ENCODE data around the gene SEPTIN1. TPM values are rescaled to one million over a fixed set of nuclear protein-coding genes. Genes with fewer than 3 reads are reported as not detected.

Gene SEPTIN1
- total and polyA plus RNA-seq, 2 of the 13 experiments (the other 11 are each of a cell fraction or from before 2014, with no cell fraction given), result 0.18 to 0.67 TPM

DNA sequence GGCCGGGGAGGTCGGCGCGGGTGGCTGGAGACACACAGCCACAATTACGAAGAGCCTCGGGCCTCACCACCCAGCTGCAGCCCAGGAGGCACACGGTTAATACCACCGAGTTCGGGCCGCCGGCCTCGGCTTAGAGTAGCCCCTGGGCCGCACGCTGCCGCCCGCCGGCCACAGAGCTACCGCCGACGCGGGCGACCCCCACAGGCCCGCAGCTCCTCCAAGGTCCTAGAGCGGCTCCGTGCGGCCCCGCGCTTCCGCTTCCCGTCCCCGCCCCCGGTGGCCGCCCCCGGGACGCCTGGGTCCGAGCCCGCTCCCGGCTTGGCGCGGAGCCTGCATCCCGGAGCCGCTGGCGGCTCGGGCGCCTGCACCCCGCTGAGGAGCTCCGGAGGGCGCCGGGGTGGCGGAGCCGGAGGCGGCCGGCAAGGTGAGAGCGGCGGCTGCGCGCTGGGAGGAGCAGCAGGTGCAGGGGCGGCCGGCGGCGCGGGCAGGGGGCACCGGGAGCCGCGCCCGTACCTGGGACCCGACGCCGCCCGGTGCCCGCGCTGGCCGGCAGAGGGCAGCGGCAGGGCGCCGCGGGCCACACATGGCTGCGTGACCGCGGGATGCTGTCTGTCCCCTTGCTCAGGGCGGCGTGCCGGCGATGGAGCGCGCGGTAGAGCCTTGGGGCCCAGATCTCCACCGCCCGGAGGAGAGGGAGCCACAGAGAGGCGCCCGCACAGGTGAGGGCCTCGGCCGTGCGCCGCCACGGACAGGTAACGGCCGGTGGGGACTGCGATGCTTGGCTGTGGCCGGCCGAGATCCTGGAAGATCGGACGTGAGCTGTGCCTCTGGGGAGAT is 13.0 kb upstream of the SEPTIN1 start, which contains the start of gene ZNF48 (continued):
- TF ChIP-seq, protein P1, sequence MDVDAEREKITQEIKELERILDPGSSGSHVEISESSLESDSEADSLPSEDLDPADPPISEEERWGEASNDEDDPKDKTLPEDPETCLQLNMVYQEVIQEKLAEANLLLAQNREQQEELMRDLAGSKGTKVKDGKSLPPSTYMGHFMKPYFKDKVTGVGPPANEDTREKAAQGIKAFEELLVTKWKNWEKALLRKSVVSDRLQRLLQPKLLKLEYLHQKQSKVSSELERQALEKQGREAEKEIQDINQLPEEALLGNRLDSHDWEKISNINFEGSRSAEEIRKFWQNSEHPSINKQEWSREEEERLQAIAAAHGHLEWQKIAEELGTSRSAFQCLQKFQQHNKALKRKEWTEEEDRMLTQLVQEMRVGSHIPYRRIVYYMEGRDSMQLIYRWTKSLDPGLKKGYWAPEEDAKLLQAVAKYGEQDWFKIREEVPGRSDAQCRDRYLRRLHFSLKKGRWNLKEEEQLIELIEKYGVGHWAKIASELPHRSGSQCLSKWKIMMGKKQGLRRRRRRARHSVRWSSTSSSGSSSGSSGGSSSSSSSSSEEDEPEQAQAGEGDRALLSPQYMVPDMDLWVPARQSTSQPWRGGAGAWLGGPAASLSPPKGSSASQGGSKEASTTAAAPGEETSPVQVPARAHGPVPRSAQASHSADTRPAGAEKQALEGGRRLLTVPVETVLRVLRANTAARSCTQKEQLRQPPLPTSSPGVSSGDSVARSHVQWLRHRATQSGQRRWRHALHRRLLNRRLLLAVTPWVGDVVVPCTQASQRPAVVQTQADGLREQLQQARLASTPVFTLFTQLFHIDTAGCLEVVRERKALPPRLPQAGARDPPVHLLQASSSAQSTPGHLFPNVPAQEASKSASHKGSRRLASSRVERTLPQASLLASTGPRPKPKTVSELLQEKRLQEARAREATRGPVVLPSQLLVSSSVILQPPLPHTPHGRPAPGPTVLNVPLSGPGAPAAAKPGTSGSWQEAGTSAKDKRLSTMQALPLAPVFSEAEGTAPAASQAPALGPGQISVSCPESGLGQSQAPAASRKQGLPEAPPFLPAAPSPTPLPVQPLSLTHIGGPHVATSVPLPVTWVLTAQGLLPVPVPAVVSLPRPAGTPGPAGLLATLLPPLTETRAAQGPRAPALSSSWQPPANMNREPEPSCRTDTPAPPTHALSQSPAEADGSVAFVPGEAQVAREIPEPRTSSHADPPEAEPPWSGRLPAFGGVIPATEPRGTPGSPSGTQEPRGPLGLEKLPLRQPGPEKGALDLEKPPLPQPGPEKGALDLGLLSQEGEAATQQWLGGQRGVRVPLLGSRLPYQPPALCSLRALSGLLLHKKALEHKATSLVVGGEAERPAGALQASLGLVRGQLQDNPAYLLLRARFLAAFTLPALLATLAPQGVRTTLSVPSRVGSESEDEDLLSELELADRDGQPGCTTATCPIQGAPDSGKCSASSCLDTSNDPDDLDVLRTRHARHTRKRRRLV (CRISPR knock-in tag; IDR thresholded peaks at IDR 0.05), result 0 out of 2 replicates have a peak, but pooled peaks have one; percentile 54
- TF ChIP-seq ISL2 (CRISPR knock-in tag; IDR thresholded peaks at IDR 0.05) (peak; percentile 52), ADNP (CRISPR knock-in tag; IDR thresholded peaks at IDR 0.05) (no peak), IKZF1 (IDR thresholded peaks at IDR 0.05) (no peak), ZFY (CRISPR knock-in tag; IDR thresholded peaks at IDR 0.05) (peak; percentile 89), PTBP1 (IDR thresholded peaks at IDR 0.05; ENCODE audit: low read depth, low read length, poor library complexity, severe bottlenecking) (peak; percentile 46), MED8 (CRISPR knock-in tag; IDR thresholded peaks at IDR 0.05; ENCODE audit: insufficient replicate concordance) (peak; percentile 42), ZSCAN29 (CRISPR knock-in tag; conservative IDR thresholded peaks at IDR 0.05) (0 out of 2 replicates have a peak, but pooled peaks have one; percentile 52), ZNF749 (CRISPR knock-in tag; IDR thresholded peaks at IDR 0.05; ENCODE audit: borderline replicate concordance) (no peak), ZNF143 (CRISPR knock-in tag; IDR thresholded peaks at IDR 0.05) (peak; percentile 45; the same call in 1 of the 2 replicates), CC2D1A (CRISPR knock-in tag; IDR thresholded peaks at IDR 0.05) (no peak), ATF7 (IDR thresholded peaks at IDR 0.05) (no peak), ATF7 (CRISPR knock-in tag; IDR thresholded peaks at IDR 0.05) (peak; percentile 11), ZNF136 (CRISPR knock-in tag; IDR thresholded peaks at IDR 0.05; ENCODE audit: low read depth) (peak; percentile 51; the same call in 1 of the 2 replicates), ZNF780A (CRISPR knock-in tag; IDR thresholded peaks at IDR 0.05) (0 out of 2 replicates have a peak, but pooled peaks have one; percentile 36), ZFP90 (CRISPR knock-in tag; IDR thresholded peaks at IDR 0.05; ENCODE audit: borderline replicate concordance) (no peak)
- TF ChIP-seq, protein P2, sequence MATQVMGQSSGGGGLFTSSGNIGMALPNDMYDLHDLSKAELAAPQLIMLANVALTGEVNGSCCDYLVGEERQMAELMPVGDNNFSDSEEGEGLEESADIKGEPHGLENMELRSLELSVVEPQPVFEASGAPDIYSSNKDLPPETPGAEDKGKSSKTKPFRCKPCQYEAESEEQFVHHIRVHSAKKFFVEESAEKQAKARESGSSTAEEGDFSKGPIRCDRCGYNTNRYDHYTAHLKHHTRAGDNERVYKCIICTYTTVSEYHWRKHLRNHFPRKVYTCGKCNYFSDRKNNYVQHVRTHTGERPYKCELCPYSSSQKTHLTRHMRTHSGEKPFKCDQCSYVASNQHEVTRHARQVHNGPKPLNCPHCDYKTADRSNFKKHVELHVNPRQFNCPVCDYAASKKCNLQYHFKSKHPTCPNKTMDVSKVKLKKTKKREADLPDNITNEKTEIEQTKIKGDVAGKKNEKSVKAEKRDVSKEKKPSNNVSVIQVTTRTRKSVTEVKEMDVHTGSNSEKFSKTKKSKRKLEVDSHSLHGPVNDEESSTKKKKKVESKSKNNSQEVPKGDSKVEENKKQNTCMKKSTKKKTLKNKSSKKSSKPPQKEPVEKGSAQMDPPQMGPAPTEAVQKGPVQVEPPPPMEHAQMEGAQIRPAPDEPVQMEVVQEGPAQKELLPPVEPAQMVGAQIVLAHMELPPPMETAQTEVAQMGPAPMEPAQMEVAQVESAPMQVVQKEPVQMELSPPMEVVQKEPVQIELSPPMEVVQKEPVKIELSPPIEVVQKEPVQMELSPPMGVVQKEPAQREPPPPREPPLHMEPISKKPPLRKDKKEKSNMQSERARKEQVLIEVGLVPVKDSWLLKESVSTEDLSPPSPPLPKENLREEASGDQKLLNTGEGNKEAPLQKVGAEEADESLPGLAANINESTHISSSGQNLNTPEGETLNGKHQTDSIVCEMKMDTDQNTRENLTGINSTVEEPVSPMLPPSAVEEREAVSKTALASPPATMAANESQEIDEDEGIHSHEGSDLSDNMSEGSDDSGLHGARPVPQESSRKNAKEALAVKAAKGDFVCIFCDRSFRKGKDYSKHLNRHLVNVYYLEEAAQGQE (IDR thresholded peaks at IDR 0.05; ENCODE audit: borderline replicate concordance in 1 of 2, low read depth in 1 of 2, low read length in 2 of 2), result peak in 1 of 2 experiments; percentile 61; a peak in 1 of 4 replicates
- TF ChIP-seq, protein P3, sequence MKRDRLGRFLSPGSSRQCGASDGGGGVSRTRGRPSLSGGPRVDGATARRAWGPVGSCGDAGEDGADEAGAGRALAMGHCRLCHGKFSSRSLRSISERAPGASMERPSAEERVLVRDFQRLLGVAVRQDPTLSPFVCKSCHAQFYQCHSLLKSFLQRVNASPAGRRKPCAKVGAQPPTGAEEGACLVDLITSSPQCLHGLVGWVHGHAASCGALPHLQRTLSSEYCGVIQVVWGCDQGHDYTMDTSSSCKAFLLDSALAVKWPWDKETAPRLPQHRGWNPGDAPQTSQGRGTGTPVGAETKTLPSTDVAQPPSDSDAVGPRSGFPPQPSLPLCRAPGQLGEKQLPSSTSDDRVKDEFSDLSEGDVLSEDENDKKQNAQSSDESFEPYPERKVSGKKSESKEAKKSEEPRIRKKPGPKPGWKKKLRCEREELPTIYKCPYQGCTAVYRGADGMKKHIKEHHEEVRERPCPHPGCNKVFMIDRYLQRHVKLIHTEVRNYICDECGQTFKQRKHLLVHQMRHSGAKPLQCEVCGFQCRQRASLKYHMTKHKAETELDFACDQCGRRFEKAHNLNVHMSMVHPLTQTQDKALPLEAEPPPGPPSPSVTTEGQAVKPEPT (CRISPR knock-in tag; IDR thresholded peaks at IDR 0.05; ENCODE audit: low read depth), result peak; percentile 91
